CD4-positive, alpha-beta T cell (primary cell): Measurements from ENCODE around the gene MILR1. TPM values are rescaled to one million over a fixed set of nuclear protein-coding genes. Genes with fewer than 3 reads are reported as not detected.

Source experiments
- ATAC-seq: fragments of 200-7000 bp; cut with Tn5 transposase; one replicate; pipeline ENCODE4 v1.10.0; 2022; ENCODE audit warnings: mild to moderate bottlenecking; ENCODE audit not compliant: poor library complexity
- CTCF ChIA-PET: fragments of 350-600 bp; sonication (Branson Sonifier 250); formaldehyde crosslinking; loops from one replicate; lab custom pipeline; 2021; ENCODE audit warnings: antibody characterized with exemption, inconsistent platforms; lab: Charles Lee
- POLR2A ChIA-PET: fragments of 350-600 bp; sonication (Branson Sonifier 250); formaldehyde crosslinking; loops from one replicate; lab custom pipeline; 2021; ENCODE audit warnings: antibody characterized with exemption, inconsistent platforms; lab: Charles Lee
- DNase-seq, 14 experiments: peaks; one replicate each; pipeline ENCODE4 v3.0.0-alpha.2; 2013 to 2020; ENCODE audit warnings: mixed read lengths in 2 of 14
- H3K27ac ChIP-seq, 2 donors: one replicate each; pipeline versions ENCODE4 v1.5.1 to v1.7.0; 2013; ENCODE audit warnings: low read length in 2 of 2, low read depth in 1 of 2, mild to moderate bottlenecking in 1 of 2
- H3K27me3 ChIP-seq, 2 experiments: 1 replicate in 1 of 2; 2 replicates in 1 of 2; pipeline versions ENCODE4 v1.6.1 to v1.7.0; 2013; ENCODE audit warnings: low read length in 2 of 2, control low read depth in 1 of 2, mild to moderate bottlenecking in 1 of 2, moderate library complexity in 1 of 2; ENCODE audit not compliant: insufficient read depth in 2 of 2, control insufficient read depth in 1 of 2
- H3K36me3 ChIP-seq: one replicate; pipeline ENCODE4 v1.6.1; 2013; ENCODE audit warnings: low read length, control low read depth; ENCODE audit not compliant: insufficient read depth
- H3K4me1 ChIP-seq: one replicate; pipeline ENCODE4 v1.6.1; 2013; ENCODE audit warnings: low read length, control low read depth; ENCODE audit not compliant: insufficient read depth
- H3K4me3 ChIP-seq: one replicate; pipeline ENCODE4 v1.5.1; 2013; ENCODE audit warnings: mild to moderate bottlenecking, low read length, moderate library complexity
- H3K9me3 ChIP-seq, 2 experiments: 1 replicate in 1 of 2; 2 replicates in 1 of 2; pipeline versions ENCODE4 v1.6.1 to v1.7.0; 2013; ENCODE audit warnings: low read length in 2 of 2, mild to moderate bottlenecking in 2 of 2, control low read depth in 1 of 2, moderate library complexity in 1 of 2; ENCODE audit not compliant: control insufficient read depth in 1 of 2, insufficient read depth in 1 of 2
- H3K27ac Mint-ChIP-seq: one replicate; pipeline ENCODE4 v1.8.0; 2020; ENCODE audit warnings: mixed read lengths
- H3K27me3 Mint-ChIP-seq: one replicate; pipeline ENCODE4 v1.8.0; 2021; ENCODE audit warnings: mixed read lengths
- H3K36me3 Mint-ChIP-seq: one replicate; pipeline ENCODE4 v1.8.0; 2021; ENCODE audit warnings: low read depth, mixed read lengths
- H3K4me1 Mint-ChIP-seq: one replicate; pipeline ENCODE4 v1.8.0; 2021; ENCODE audit warnings: low read depth, mixed read lengths
- H3K4me3 Mint-ChIP-seq: one replicate; pipeline ENCODE4 v1.8.0; 2020; ENCODE audit warnings: mild to moderate bottlenecking, mixed read lengths
- H3K9me3 Mint-ChIP-seq: one replicate; pipeline ENCODE4 v1.8.0; 2020; ENCODE audit warnings: mixed read lengths
- CTCF ChIP-seq: fragments of 200-600 bp; IDR thresholded peaks from one replicate; pipeline ENCODE4 v1.8.0; 2022; ENCODE audit warnings: antibody characterized with exemption, mild to moderate bottlenecking
- intact Hi-C, 2 experiments: fragments of 100-400 bp; cut with DNase I in 1 of 2; cut with micrococcal nuclease in 1 of 2; formaldehyde crosslinking; loops; one replicate each; pipeline versions ENCODE4 v1.15.1 to v1.9.0; 2023 to 2025; cut with DNase I, micrococcal nuclease
- total RNA-seq, 174 experiments: library from RNA in 2 of 174; stranded (reverse) in 2 of 174; gene quantifications; one replicate each; pipeline ENCODE4 v1.2.3 and lab custom pipeline; 2021 to 2026

Gene MILR1
- total RNA-seq, 2 experiments from 2014 or later, result 0.30 TPM; not detected in 1

- ATAC-seq (no peak), DNase-seq (peak in 2 of 14 experiments; percentile 29 to 37)
- Histone ChIP-seq H3K27ac (no peak overlapping the region), H3K4me1 (peaks cover 43% of the 10 kb centered on the region), H3K4me3 (no peak overlapping the region), H3K9me3 (no peaks in the 10 kb centered on the region), H3K27me3 (no peaks in the 10 kb centered on the region), H3K36me3 (peaks cover 59% of the 10 kb centered on the region)
- intact Hi-C loops, result loop anchor here (5.0 to 10.0 kb wide), 3 partner anchors 176 to 724 kb away; partner anchors contain the start of genes CCDC47 (in 1 of the 2), DDX42 (in 1 of the 2) and TEX2 (in 1 of the 2)
- no peaks in the 10 kb centered on the region for H3K27me3 Mint-ChIP-seq
- peaks cover 87% of the 10 kb centered on the region for H3K36me3 Mint-ChIP-seq
- peak overlapping the region; percentile 99 for H3K27ac Mint-ChIP-seq
- ChIA-PET POLR2A (interaction anchor here (0.7 to 10.7 kb wide), 7 partner anchors 6 to 353 kb away, joined by 3 to 453 read pairs (median 5); partner anchors contain the start of genes CEP95 and DDX5), CTCF (interaction anchor here (1.2 to 3.8 kb wide), 2 partner anchors 8 to 80 kb away, joined by 3 to 40 read pairs; partner anchors contain the start of genes CEP95 and DDX5)
- peaks cover 92% of the 10 kb centered on the region for H3K4me1 Mint-ChIP-seq
- H3K9me3 Mint-ChIP-seq, result no peaks in the 10 kb centered on the region
- no peak for TF ChIP-seq CTCF
- peak overlapping the region; percentile 100 for H3K4me3 Mint-ChIP-seq
Observed at GRCh38 chr17:64498308-64499203, 49.6 kb downstream of the MILR1 start.

- H3K27ac Mint-ChIP-seq, result peak overlapping the region; percentile 99
- Histone ChIP-seq H3K9me3 (no peaks in the 10 kb centered on the region), H3K4me3 (no peak overlapping the region), H3K27ac (no peak overlapping the region), H3K4me1 (peaks cover 48% of the 10 kb centered on the region), H3K36me3 (peaks cover 72% of the 10 kb centered on the region), H3K27me3 (no peaks in the 10 kb centered on the region)
- H3K36me3 Mint-ChIP-seq, result peaks cover 91% of the 10 kb centered on the region
- ATAC-seq, result no peak
- ChIA-PET POLR2A (interaction anchor here (0.9 to 10.7 kb wide), 4 partner anchors 5 to 152 kb away, joined by 3 to 453 read pairs (median 4); partner anchors contain the start of genes CEP95 and DDX5), CTCF (interaction anchor here (0.6 kb wide), 1 partner anchor 60 kb away, joined by 3 read pairs; no protein-coding TSS in a partner anchor)
- intact Hi-C loops, result loop anchor here (5.0 to 10.0 kb wide), 5 partner anchors 178 to 725 kb away; partner anchors contain the start of genes CCDC47 (in 1 of the 2), DDX42 (in 1 of the 2), ICAM2 (in 1 of the 2) and TEX2 (in 1 of the 2)
- H3K27me3 Mint-ChIP-seq, result no peaks in the 10 kb centered on the region
- TF ChIP-seq CTCF, result no peak
- peaks cover 92% of the 10 kb centered on the region for H3K4me1 Mint-ChIP-seq
- no peaks in the 10 kb centered on the region for H3K9me3 Mint-ChIP-seq
- peak overlapping the region; percentile 6 for H3K4me3 Mint-ChIP-seq
- DNase-seq, result peak in 2 of 14 experiments; percentile 37 to 43
Observed at GRCh38 chr17:64499805-64500486, 51.0 kb downstream of the MILR1 start.

GRCh38 chr17:64500487-64500859, 51.6 kb downstream of the MILR1 start:
- Histone ChIP-seq H3K4me3 (no peak overlapping the region), H3K27ac (no peak overlapping the region), H3K27me3 (no peaks in the 10 kb centered on the region), H3K36me3 (peaks cover 75% of the 10 kb centered on the region), H3K4me1 (peaks cover 43% of the 10 kb centered on the region), H3K9me3 (no peaks in the 10 kb centered on the region)
- H3K9me3 Mint-ChIP-seq, result no peaks in the 10 kb centered on the region
- ChIA-PET POLR2A (interaction anchor here (0.9 to 1.8 kb wide), 3 partner anchors 8 to 152 kb away, joined by 3 to 5 read pairs (median 4); no protein-coding TSS in a partner anchor), CTCF (interaction anchor here (0.6 kb wide), 1 partner anchor 60 kb away, joined by 3 read pairs; no protein-coding TSS in a partner anchor)
- peak overlapping the region; percentile 99 for H3K4me3 Mint-ChIP-seq
- TF ChIP-seq CTCF, result no peak
- peaks cover 96% of the 10 kb centered on the region for H3K36me3 Mint-ChIP-seq
- ATAC-seq (no peak), DNase-seq (peak in 2 of 14 experiments; percentile 29 to 32)
- intact Hi-C loops, result loop anchor here (10.0 kb wide), 2 partner anchors 356 to 476 kb away; partner anchors contain the start of gene ICAM2 (in 1 of the 2)
- no peaks in the 10 kb centered on the region for H3K27me3 Mint-ChIP-seq
- H3K27ac Mint-ChIP-seq, result peak overlapping the region; percentile 99
- H3K4me1 Mint-ChIP-seq, result peaks cover 94% of the 10 kb centered on the region
